ENCODE measurements around the gene RAB34. TPM values are rescaled to one million over a fixed set of nuclear protein-coding genes. Genes with fewer than 3 reads are reported as not detected.

RAB34 gene
- total and polyA plus RNA-seq, 2 donors (not counting 3 experiments of a cell fraction or from before 2014, with no cell fraction given): 62.3 to 113 TPM

DNA sequence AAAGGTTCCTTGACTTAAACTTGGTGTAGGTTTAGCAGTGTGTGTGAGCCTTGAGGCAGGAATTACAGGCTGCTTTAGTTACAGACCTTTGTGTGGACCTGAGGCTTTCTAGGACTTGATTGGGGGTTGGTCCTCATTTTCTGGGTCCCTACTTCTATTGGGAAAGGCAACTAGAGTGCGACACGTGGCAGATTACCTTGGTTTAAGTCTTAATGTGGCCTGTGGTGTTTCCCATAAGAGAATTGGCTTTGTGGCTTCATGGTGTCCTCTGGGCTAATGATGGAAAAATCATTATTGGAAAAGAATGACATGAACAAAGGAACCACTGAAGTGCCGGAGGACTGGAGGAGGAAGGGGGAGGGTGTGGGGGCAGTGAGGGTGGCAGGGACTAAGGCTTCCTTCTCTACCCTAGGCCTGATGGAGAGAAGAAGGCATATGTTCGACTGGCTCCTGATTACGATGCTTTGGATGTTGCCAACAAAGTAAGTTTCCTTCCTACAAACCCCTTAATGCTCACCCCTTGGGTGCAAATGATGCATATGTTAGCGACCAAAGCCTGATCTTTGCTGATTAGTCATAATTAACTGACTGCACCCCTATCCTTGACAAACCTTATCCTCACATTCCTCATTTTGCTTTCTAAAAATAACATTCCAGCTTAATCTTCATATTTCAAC, 5.6 kb upstream of the RAB34 start:
- Histone ChIP-seq H3K27ac (ENCODE audit: insufficient read depth, low read depth, low read length) (no peak overlapping the region), H3K4me1 (ENCODE audit: control insufficient read depth, extremely low read depth, insufficient read depth, low read length) (peaks cover 47% of the 10 kb centered on the region), H4K20me1 (replicated peaks; ENCODE audit: control insufficient read depth, extremely low read depth, insufficient read depth, low read length) (no peaks in the 10 kb centered on the region), H3K36me3 (ENCODE audit: control insufficient read depth in 2 of 2, extremely low read depth in 1 of 2, insufficient read depth in 2 of 2, low read length in 2 of 2) (peaks cover 17 to 19% of the 10 kb centered on the region in 2 experiments), H2AFZ (ENCODE audit: low read depth, low read length) (no peak overlapping the region), H3K4me3 (replicated peaks in 1 of 3; ENCODE audit: insufficient read depth in 1 of 3, low read depth in 1 of 3, low read length in 3 of 3) (no peak overlapping the region), H3K79me2 (ENCODE audit: control insufficient read depth, insufficient read depth, low read length) (peaks cover 38% of the 10 kb centered on the region), H3K9me1 (replicated peaks; ENCODE audit: control insufficient read depth, extremely low read depth, insufficient read depth, low read length) (no peaks in the 10 kb centered on the region), H3K9ac (replicated peaks; ENCODE audit: extremely low read depth, insufficient read depth, low read length) (no peak overlapping the region), H3K27me3 (ENCODE audit: control insufficient read depth in 2 of 2, insufficient read depth in 2 of 2, low read length in 2 of 2) (no peaks in the 10 kb centered on the region), H3K4me2 (ENCODE audit: insufficient read depth, low read length) (no peak overlapping the region), H3K9me3 (replicated peaks; ENCODE audit: control insufficient read depth, insufficient read depth, low read length) (no peaks in the 10 kb centered on the region)
- DNase-seq (ENCODE audit: low read depth, low spot score) (no peak), FAIRE-seq (no peak)
- TF ChIP-seq EZH2 (IDR thresholded peaks at IDR 0.05; ENCODE audit: borderline replicate concordance, low read depth, low read length, severe bottlenecking): no peak
- TF ChIP-seq JUN (IDR thresholded peaks at IDR 0.05; ENCODE audit: borderline replicate concordance, insufficient read depth, insufficient read length, low read depth): no peak
- TF ChIP-seq, protein P1, sequence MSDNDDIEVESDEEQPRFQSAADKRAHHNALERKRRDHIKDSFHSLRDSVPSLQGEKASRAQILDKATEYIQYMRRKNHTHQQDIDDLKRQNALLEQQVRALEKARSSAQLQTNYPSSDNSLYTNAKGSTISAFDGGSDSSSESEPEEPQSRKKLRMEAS (IDR thresholded peaks at IDR 0.05; ENCODE audit: insufficient read depth, insufficient read length): no peak
- TF ChIP-seq CTCF (IDR thresholded peaks at IDR 0.05; ENCODE audit: extremely low read depth in 1 of 2, insufficient read depth in 1 of 2, low read depth in 1 of 2, low read length in 2 of 2): no peak
- TF ChIP-seq FOS (IDR thresholded peaks at IDR 0.05; ENCODE audit: borderline replicate concordance, insufficient read depth, low read length): no peak
- TF ChIP-seq GATA2 (IDR thresholded peaks at IDR 0.05; ENCODE audit: insufficient read depth, insufficient read length, low read depth, low read length): no peak
- no peak for TF ChIP-seq MYC (IDR thresholded peaks at IDR 0.05; ENCODE audit: low read depth, low read length)
- no peak for TF ChIP-seq POLR2AphosphoS5 (IDR thresholded peaks at IDR 0.05; ENCODE audit: insufficient read depth, low read depth, low read length)
- TF ChIP-seq POLR2A (IDR thresholded peaks at IDR 0.05; ENCODE audit: low read depth, low read length): no peak
- CTCF ChIA-PET: interaction anchor here (13.7 kb wide), 1 partner anchor 24 kb away, joined by 602 read pairs; the partner anchor contains the start of gene TRAF4
- intact Hi-C loops (cut with micrococcal nuclease) (no loop called here), dilution Hi-C loops (cut with MboI; ENCODE audit: extremely low pct_ligation_motif_present, low sequenced_read_pairs) (no loop called here)
- no TSS peak for BruUV-seq (replicated peaks)
- POLR2A ChIA-PET: interaction anchor here (0.6 kb wide), 1 partner anchor 190 kb away, joined by 3 read pairs; no protein-coding TSS in a partner anchor

Data from endothelial cell of umbilical vein (primary cell).